GM18511 (cell line): ENCODE results near the gene MSX2.

ENCODE experiments used
- ATAC-seq: cut with Tn5 transposase; IDR thresholded peaks from one replicate; pipeline ENCODE4 v1.9.1; 2021; ENCODE audit warnings: mild to moderate bottlenecking, moderate library complexity; ENCODE audit not compliant: unreplicated experiment

MSX2 gene

DNA sequence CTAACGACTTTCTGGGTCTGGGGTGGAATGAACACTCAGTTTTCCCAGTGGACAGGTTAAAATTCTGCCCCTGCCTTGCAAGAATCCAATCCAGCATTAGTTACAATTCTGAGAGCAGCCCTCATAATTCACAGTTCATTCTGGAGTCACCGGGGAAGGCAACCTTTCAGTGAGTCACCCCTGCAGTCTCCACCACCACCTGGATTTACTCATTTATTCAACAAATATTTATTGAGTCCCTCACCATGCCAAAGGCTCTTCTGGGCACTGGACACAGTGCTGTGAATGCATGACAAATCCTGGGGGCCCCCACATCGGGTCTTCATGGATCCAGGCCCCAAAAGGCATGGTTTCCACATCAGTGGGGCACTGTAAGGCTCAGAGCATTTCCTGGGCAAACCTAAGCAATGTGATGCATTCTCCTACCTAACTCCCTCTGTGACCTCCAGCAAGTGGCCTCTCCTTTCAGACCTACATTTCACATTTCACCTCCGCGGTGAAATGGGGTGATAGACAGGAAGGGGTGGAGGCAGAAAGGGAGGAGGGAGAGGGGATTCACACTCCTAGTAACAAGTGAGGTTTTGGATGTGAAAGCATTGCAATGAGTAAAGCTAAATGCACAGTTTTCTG, 6.4 kb upstream of the MSX2 start:
- no peak for ATAC-seq

DNA sequence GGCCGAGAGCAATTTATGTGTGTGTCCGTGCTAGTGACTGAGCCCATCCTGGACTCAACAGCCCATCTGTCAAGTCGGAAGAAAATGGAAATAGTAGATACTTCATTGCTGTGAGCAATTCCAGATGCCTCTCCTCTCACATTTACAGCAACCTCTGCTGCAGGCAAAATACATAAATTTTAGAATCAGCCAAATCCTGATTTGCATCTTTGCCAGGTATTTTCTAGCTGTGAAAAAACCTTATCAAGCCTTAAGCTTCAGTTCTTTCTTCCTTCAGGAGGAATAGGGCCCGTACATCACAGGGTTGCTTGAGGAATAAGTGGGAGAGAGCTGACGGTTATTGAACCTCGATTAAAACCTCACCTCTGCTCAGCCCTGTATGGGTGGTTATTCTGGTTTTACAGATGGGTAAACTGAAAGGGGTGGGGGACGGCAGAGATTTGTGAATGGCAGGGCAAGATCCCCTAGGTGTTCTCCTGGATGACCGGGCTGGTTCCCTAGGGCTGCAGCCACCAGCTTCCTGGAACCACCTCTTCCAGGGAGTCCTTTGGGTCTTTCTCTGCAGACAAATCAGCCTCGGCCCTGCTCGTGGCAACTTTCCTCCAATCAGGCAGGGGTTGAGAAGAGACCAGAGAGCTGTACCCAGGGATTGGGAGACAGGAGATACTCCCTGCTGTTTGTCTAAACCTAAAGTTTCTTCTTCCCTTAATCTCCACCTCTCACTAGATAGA, 5.3 kb upstream of the MSX2 start:
- ATAC-seq: no peak

DNA sequence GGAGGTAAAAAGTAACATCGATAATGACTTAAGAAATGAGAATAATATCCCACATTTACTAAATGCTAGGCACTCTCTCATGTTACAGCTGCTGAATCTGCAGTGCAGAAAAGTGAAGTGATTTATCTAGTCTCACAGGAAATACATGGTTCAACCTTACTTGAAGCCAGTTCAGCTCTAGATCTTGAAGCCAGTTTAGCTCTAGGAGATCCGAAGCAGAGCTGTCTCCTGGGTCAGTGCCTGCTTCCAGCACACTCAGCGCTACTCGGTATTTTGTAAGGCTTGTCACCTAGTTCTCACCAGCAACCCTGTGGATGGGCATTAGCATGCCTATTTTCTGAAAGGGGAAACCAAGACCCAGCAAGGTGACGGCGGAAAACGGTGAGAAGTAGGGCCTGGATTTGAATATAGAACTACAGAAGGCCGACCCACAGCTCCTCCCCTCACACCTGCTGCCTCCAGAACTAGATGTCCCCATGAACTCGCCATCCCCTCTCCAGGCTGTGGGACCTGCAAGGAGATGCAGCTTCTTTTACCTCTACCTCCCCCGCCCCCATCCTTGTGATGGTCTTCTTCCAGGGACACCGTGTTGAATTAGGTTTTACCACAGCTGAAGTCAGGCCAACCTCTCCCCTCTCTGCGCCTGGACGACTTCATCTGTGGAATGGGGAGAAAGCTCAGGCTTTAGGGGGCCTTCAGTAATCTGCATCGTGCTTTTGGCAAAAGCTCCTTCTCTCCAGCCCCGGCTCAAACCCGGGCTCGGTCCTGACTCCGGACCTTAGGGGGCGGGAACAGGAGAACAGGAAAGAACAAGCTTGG, 4.4 kb upstream of the MSX2 start:
- no peak for ATAC-seq

DNA sequence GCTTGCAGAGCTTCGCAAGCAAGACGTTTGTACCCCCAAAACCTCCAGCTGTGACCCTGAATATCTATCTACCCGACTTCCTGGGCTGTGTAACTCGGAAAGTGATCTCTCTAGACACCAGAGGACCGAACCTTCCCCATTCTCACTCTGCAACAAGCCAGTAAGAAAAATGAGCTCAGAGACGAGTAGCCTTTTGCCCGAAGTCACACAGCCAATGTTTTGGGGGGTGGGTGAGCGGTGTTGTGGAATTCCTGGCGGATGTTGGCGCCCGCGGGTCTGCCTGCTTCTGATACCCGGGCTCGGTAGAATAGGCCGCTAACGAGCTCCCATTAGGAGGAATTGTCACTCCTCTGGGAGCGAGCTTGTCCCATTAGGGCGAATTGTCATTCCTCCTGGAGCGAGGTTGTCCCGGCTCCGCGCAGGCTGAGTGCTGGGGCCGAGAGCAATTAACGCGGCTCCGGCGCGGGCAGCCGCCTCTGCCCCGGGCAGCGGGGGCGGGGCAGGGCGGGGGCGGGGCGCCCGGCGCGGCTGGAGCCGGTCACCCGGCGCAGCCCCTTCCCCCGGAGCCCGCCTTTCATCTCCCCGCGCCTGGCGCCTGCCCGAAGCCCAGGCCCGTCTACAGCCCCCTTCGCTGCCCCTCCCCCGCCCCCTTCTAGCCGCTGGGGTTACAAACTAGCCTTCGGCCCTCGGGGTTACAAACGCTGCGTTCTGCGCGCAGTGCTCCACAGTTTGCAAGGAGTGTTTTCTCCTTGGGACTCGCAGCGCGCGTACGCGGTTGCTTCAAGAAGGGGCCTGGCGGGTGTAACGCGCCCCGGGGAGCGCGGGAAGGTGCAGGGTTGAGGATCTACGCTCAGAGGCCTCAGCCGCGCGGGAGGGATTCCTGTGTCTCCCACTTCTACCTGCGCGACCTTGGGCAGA, 3.5 kb upstream of the MSX2 start:
- no peak for ATAC-seq

DNA sequence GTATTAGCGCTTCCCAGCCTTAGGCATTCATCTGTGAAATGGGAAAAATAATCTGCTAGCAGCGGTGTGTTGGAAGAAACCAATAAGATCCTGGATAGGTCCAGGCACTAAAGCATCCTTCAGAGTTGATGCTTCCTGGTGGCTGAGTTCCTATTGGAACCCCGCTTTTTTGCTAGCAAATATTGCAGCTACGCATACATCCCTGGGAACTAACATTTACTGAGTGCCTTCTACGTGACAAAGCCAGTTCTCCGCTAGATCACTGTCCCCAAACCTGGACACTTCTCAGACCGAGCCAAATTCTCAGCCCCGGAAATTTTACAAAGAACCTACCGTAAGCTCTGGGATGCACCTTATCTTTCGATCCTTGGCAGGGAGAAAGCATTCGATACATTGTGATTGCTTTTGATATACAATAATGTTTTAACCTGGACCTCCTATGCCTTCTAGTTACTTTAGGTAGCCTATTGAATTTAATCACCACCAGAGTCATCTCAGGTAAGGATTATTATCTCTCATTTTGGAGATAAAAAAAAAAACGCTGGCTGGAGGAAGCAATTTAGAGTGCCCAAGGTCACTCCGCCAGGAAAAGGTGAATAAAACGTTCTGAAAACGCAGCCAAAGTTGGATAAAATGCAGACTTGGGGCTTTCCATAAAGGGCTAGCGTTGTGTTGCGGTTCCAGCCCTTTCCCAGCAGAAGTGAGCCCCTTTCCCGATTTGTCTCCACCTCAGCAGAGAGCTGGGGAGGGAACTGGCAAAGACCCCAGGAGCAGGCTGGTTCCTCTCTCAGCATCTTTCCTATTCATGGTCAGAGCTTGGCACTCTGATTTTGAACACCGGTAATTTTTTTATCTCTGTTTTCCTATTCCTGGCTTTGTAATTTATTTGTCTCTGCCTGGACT, 2.6 kb upstream of the MSX2 start:
- no peak for ATAC-seq

DNA sequence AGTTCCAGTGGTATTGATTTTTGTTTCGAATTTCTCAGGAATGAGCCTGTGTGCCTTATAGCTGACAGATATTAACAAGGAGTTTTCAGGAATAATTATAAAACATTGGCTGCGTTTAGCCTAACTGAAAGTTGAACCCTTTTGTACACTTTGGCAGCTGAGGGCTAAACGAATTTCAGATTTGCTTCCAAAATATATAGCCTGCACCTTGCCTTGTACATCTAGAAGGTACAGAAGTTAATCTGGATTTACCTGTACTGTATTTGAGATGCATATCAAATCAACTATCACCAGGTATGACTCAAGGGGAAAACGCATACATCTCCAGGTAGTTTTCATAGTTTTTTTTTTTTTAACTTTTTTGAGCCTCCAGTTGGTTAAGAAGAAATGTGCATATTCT, 1.9 kb upstream of the MSX2 start:
- ATAC-seq: no peak

DNA sequence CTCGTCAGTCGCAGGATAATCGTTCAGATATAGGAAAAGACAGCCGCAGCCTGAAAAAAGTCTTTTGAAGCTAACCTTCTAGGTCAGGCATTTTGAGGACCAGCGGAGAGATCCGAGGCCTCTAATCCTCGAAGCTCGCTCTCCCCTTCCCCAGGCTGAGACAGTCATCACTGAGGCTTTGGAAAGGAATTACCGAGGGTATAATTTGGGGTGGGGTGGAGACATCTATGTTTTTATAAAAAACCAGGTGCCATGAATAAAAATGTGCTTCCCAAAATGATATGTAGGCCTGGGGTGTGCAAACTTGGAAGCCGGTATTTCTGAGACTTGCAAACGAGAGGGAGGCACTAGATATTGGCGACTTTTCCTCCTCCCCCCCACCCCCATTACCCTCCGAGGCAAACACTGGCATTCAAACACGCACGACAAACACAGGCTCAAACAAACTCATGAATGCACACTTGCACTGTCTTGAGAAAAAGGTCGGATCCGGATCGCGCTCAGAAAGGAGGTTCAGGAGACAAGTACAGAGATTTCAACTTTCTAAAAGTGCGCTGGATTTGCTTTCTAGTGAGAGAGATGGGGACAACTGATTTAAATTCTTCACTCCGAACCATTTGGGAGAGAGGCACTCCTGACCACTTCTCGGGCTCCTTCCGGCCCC, 935 bp upstream of the MSX2 start:
- no peak for ATAC-seq

DNA sequence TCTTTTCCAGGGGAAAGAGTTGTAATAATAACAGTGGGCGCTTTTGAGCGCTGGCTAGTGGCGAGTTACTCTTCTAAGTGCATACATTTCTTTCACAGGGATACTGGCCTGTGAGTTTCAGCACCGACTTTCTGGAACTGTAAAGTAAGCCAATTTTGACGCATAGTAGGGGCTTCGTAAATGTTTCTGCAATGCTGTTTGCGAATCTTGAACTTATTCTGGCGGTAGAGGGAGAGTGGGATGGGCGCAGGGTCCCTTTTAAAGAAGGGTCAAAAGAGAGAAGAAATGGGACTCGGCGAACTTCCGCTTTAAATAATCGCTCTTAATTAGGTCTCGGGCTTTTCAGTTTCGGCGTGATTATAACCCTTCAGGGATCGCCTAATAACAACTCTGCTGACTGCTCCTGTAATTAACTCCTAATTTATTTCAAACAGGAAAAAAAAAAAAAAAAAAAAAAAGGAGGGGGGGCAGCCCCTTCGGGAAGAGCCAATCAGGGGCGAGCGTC, 351 bp upstream of the MSX2 start:
- no peak for ATAC-seq

DNA sequence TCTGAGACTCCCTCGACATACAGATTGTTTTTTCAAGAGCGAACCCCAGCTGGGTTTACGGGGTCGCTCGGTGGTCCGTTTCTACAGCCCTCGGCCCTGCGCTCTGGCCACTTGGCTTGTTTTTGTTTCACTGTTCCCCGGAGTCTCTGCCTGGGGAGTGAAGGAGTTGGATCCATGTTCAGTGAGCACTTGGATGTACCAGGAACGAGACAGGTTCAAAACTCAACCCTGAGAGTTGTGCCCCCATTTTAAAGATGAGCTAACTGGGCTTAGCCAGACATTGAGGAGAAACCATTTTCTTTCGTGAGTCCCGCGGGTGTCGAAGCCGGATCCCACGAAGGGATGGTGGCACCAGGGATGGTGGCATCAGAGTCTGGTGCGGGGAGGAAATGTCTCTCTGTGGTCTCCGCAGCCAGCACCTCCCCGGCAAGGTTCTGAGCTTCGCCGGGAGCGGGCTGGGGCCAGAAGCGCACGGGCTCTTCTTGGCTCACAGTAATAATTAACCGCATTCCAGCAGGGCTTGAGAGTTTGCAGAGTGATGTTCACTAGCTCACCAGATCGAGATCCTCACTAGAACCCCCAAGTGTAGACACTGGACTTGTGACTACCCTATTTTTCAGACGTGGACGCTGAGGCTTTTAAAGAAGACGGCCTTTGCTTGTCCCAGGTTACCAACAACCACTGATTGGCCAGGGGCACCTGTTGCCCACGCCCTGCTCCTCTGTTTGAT, 1.0 kb downstream of the MSX2 start:
- ATAC-seq: no peak

DNA sequence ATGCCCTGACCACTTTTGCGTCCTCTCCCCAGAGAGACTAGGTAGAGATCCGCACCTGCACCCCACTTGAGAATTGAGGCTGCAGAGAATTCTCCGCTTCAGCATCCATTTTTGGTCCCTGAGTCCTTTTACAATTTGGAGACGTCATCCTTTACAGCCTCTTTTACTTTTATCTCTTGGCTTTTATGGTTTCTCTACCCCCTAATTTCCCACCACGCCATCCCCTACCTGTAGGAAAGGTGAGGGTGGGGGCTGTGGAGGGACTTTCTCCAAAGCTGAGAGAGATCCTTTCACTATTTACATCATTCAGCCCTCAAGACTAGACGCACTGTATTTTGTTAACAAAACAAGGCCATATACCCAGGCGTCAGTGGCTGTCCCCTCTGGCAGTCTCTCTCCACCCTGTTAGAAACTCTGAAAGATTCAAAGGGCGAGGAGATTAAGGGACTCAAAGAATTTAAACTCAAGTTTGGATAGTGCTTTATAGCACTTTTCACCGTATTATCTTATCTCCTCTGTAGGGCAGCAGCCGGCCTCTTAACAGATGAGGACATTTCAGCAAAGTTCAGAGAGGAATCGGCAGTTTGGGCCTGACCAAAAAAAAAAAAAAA, 1.7 kb downstream of the MSX2 start:
- ATAC-seq: no peak

DNA sequence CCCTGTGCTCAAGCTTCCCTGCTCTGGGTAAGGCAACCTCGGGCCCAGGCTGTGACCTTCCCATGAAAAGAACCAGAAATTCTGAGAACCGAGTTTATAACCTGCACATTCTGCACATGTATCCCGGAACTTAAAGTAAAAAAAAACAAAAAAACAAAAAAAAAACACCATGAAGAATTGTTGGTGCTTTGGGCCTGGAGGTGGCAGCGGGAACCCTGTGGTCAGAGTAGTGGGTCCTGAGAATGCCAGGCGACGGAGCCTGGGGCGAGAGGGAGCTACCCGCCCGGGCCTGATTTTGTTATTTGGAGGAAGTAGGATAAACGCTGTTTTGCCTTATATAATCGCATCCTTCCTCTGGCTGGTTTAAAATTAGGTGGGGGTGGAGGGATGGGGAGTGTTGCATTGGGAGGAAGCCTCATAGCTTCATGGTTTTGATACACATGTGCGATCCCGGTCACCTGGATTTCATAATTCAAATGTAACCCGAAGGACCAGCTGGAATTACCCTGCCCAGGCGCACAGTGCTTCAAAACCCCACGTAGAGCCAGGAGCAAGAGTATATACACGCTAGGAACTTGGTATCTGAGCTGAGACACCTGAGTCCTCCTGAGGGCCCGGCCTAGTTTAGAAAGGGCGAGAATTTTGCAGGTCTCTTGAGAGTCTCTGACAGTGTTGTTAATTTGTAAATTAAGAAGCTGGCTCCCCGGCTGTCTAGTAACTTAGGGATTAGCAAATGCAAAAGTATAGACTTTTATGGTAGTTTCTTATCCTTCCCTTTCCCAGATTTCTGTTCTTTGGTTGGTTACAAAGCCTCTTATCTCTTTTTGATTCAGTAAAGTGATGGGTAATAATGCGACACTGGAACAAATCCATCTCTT, 2.8 kb downstream of the MSX2 start:
- ATAC-seq: no peak

DNA sequence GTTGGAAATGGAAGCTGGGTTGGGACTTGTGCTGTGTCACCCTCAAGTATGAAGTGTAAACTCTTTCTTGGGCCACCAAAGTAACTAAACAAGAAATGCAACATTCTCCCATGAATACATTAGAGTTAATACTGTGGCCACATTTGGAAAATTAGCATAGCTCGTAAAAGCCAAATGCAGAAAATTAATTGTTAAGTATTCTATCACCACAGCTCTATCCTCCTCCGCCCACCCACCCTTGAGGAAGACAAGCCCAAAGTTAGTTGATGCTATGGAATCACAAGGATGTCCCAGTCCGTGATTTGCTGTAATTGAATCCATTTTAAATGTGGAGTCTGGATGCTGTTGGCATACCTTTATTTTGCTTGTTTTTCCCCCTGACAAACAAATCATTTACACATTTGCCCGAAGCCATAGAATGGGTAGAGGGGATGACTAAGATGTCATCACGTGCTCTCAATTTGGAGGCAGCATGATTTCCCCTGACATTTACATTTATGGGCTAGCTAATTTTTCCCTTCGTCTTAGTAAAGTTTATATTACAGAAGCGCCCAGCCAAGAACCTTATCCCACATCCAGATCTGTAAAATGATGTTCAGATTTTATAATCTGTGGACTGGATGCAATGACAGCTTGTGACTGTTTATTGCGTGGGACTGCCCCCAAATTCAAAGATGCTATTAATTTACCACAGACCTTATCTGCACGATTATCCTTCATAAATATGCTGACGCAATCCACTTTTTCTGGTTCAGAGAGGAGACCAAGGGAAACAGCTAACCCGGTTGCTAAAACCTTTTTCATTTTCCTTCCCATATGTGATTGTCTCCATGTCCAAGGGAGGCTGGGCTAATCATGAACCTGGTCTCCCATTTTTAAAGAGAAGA, 3.7 kb downstream of the MSX2 start:
- ATAC-seq: no peak

DNA sequence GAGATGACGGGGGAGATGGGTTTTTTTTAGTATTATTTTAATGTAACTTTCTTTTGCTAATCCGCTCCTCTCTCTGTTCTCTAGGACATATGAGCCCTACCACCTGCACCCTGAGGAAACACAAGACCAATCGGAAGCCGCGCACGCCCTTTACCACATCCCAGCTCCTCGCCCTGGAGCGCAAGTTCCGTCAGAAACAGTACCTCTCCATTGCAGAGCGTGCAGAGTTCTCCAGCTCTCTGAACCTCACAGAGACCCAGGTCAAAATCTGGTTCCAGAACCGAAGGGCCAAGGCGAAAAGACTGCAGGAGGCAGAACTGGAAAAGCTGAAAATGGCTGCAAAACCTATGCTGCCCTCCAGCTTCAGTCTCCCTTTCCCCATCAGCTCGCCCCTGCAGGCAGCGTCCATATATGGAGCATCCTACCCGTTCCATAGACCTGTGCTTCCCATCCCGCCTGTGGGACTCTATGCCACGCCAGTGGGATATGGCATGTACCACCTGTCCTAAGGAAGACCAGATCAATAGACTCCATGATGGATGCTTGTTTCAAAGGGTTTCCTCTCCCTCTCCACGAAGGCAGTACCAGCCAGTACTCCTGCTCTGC, 4.8 kb downstream of the MSX2 start:
- ATAC-seq: no peak

DNA sequence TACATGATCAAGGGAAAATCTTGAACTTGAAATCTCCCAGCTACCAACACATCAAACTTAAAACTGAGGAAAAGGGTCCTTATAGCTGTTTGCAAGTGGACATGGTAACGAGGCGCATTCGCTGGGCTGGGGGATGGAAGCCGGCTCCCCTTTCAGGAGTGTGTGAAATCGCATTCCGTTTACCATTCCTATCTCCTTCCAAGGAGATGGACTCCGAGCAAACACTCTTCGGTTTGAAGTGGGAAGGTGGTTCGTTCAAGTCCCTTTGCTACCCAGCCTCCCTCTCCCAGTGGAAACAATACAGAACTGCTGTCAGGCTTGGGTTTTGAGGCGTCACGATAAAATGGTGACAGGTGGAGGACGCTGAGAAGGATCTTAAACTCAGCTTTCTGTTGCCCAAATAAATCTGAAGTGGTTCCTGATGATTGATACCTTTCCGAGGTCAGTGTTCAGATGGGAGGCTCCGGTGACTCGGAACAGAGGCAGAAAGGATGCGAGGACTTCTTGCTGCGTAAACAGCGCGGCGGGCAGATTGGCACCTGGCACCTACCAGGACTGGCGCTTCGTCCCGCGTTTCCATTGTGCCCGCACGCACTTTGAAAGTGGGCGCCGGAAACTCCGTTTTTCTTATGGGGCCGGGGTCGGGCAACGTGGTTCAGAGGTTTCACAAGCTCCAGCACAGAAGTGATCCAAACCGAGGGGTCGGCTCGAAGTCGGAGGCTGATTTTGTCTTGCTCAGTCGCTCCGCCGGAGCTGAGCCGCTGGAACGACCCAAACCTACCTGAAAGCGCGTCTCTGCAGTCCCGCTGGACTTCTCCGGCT, 7.0 kb downstream of the MSX2 start:
- ATAC-seq: no peak
